HepG2 (cell line): ENCODE results near the gene MLLT10. TPM values are rescaled to one million over a fixed set of nuclear protein-coding genes. Genes with fewer than 3 reads are reported as not detected.

ENCODE experiments used
- ATAC-seq: fragments of 200-7000 bp; cut with Tn5 transposase; 3 replicates; pipeline ENCODE4 v1.9.1; 2020; ENCODE audit warnings: mild to moderate bottlenecking, moderate library complexity
- BruUV-seq: library from RNA; stranded (reverse); fragments of 400-500 nt; replicated peaks from 2 replicates; lab custom pipeline; 2021; lab: Mats Ljungman, UMichigan
- CTCF ChIA-PET: fragments of 300-600 bp; formaldehyde crosslinking; extraction: SDS; loops from one replicate; lab custom pipeline; 2021; ENCODE audit warnings: low total read pairs, inconsistent platforms, low intra/inter-chr PET ratio; lab: Yijun Ruan, JAX
- POLR2A ChIA-PET: fragments of 350-600 bp; sonication (Branson Sonifier 250); formaldehyde crosslinking; loops from one replicate; lab custom pipeline; 2020; ENCODE audit warnings: antibody characterized with exemption, inconsistent platforms; lab: Yijun Ruan, JAX
- DNase-seq: peaks from one replicate; pipeline ENCODE4 v3.0.0-alpha.2; 2015; ENCODE audit warnings: low spot score
- FAIRE-seq: peaks from 3 replicates; lab custom pipeline; 2011; peaks lifted over from hg19 to GRCh38; lab: Jason Lieb, UNC
- H2AFZ ChIP-seq: one replicate; pipeline ENCODE4 v1.6.1; 2011; ENCODE audit warnings: low read length, inconsistent platforms
- H3K27ac ChIP-seq: fragments of 300-600 bp; 3 replicates; pipeline ENCODE4 v1.8.0; 2011; ENCODE audit warnings: mixed run types, mild to moderate bottlenecking, mixed read lengths, low read length, inconsistent platforms; ENCODE audit not compliant: insufficient read depth; ENCODE audit errors: extremely low read length
- H3K27me3 ChIP-seq, 2 experiments: fragments of 200-600 bp in 1 of 2; 2 replicates in 1 of 2; 3 replicates in 1 of 2; pipeline versions ENCODE4 v1.6.0 to v1.8.0; 2011; ENCODE audit warnings: low read length in 2 of 2, mild to moderate bottlenecking in 2 of 2, moderate library complexity in 2 of 2, inconsistent platforms in 1 of 2; ENCODE audit not compliant: insufficient read depth in 2 of 2, control insufficient read depth in 1 of 2
- H3K36me3 ChIP-seq, 2 experiments: fragments of 200-600 bp in 1 of 2; replicated peaks in 1 of 2; 2 replicates in 1 of 2; 3 replicates in 1 of 2; pipeline versions ENCODE4 v1.5.1 to v1.8.0; 2011; ENCODE audit warnings: low read length in 2 of 2, inconsistent platforms in 1 of 2; ENCODE audit not compliant: insufficient read depth in 2 of 2, control insufficient read depth in 1 of 2
- H3K4me1 ChIP-seq: 2 replicates; pipeline ENCODE4 v1.5.1; 2012; ENCODE audit warnings: low read length, inconsistent platforms; ENCODE audit not compliant: insufficient read depth
- H3K4me2 ChIP-seq: 2 replicates; pipeline ENCODE4 v1.6.0; 2011; ENCODE audit warnings: low read depth, low read length, inconsistent platforms
- H3K4me3 ChIP-seq, 3 experiments: fragments of 200-600 bp in 1 of 3; sonication (generic), shearing (Covaris generic) in 1 of 3; replicated peaks in 1 of 3; 2 replicates each; pipeline ENCODE4 v1.5.1; 2011 to 2016; ENCODE audit warnings: low read length in 3 of 3, inconsistent platforms in 2 of 3, low read depth in 2 of 3, mild to moderate bottlenecking in 2 of 3, control low read depth in 1 of 3, mixed read lengths in 1 of 3; ENCODE audit not compliant: insufficient read depth in 1 of 3
- H3K79me2 ChIP-seq: one replicate; pipeline ENCODE4 v1.6.1; 2011; ENCODE audit warnings: low read length, inconsistent platforms; ENCODE audit not compliant: insufficient read depth
- H3K9ac ChIP-seq: 2 replicates; pipeline ENCODE4 v1.6.0; 2011; ENCODE audit warnings: mild to moderate bottlenecking, low read depth, low read length, inconsistent platforms; ENCODE audit not compliant: insufficient read depth
- H3K9me3 ChIP-seq: 2 replicates; pipeline ENCODE4 v1.5.1; 2012; ENCODE audit warnings: mild to moderate bottlenecking, low read length
- H4K20me1 ChIP-seq: 2 replicates; pipeline ENCODE4 v1.6.0; 2011; ENCODE audit warnings: inconsistent platforms, mild to moderate bottlenecking, low read length, moderate library complexity; ENCODE audit not compliant: insufficient read depth
- ATAD3A ChIP-seq: sonication (generic); formaldehyde crosslinking; IDR thresholded peaks from 2 replicates; pipeline ENCODE4 v1.4.0; 2020; ENCODE audit warnings: missing genetic modification reagents
- GATA4 ChIP-seq: sonication (generic); IDR thresholded peaks from 2 replicates; pipeline ENCODE4 v1.6.1; 2016; ENCODE audit warnings: antibody characterized with exemption, low read depth, borderline replicate concordance
- HMG20B ChIP-seq: conservative IDR thresholded peaks from 2 replicates; pipeline ENCODE4 v1.6.1; 2016; ENCODE audit warnings: missing genetic modification reagents, missing compliant biosample characterization
- KMT2A ChIP-seq: sonication (generic); formaldehyde crosslinking; IDR thresholded peaks from 2 replicates; pipeline ENCODE4 v1.4.0; 2020; ENCODE audit warnings: missing genetic modification reagents
- NFATC3 ChIP-seq: sonication (generic); formaldehyde crosslinking; IDR thresholded peaks from 2 replicates; pipeline ENCODE4 v1.5.1; 2020; ENCODE audit warnings: mild to moderate bottlenecking, missing genetic modification reagents
- NR2F6 ChIP-seq, 2 experiments: IDR thresholded peaks; 2 replicates each; pipeline ENCODE4 v1.6.1; 2016; ENCODE audit warnings: antibody characterized with exemption in 1 of 2, mild to moderate bottlenecking in 1 of 2
- PHF21A ChIP-seq: sonication (generic); formaldehyde crosslinking; IDR thresholded peaks from 2 replicates; pipeline ENCODE4 v1.5.0; 2020; ENCODE audit warnings: mild to moderate bottlenecking, missing genetic modification reagents
- RERE ChIP-seq: IDR thresholded peaks from 2 replicates; pipeline ENCODE4 v1.6.1; 2016; ENCODE audit warnings: low read depth, missing genetic modification reagents, missing compliant biosample characterization
- REXO4 ChIP-seq: sonication (generic); formaldehyde crosslinking; IDR thresholded peaks from 2 replicates; pipeline ENCODE4 v1.8.0; 2022; ENCODE audit warnings: missing genetic modification reagents, mild to moderate bottlenecking, borderline replicate concordance
- RXRA ChIP-seq: sonication (generic); formaldehyde crosslinking; IDR thresholded peaks from 2 replicates; pipeline ENCODE4 v1.5.1; 2020; ENCODE audit warnings: missing genetic modification reagents
- ZFAT ChIP-seq: sonication (generic); formaldehyde crosslinking; conservative IDR thresholded peaks from 2 replicates; pipeline ENCODE4 v1.8.1; 2023; ENCODE audit warnings: missing genetic modification reagents, inconsistent platforms
- ZIK1 ChIP-seq: sonication (generic); formaldehyde crosslinking; IDR thresholded peaks from 2 replicates; pipeline ENCODE4 v1.5.0; 2020; ENCODE audit warnings: mild to moderate bottlenecking, low read depth, missing genetic modification reagents, borderline replicate concordance
- ZNF44 ChIP-seq: sonication (generic); formaldehyde crosslinking; IDR thresholded peaks from 2 replicates; pipeline ENCODE4 v1.5.1; 2020; ENCODE audit warnings: mild to moderate bottlenecking, missing genetic modification reagents
- ZNF780A ChIP-seq: sonication (generic); formaldehyde crosslinking; IDR thresholded peaks from 2 replicates; pipeline ENCODE4 v1.8.0; 2022; ENCODE audit warnings: mild to moderate bottlenecking, missing genetic modification reagents, moderate library complexity
- ZNF816 ChIP-seq: sonication (generic); formaldehyde crosslinking; IDR thresholded peaks from 2 replicates; pipeline ENCODE4 v1.8.0; 2022; ENCODE audit warnings: missing genetic modification reagents, mild to moderate bottlenecking, borderline replicate concordance
- WGBS: methylation state at CpG from one replicate; pipeline ENCODE4 v1.1.6; 2017; ENCODE audit warnings: low lambda C conversion rate; 5-methylcytosine and 5-hydroxymethylcytosine counted together
- in situ Hi-C: cut with HindIII; loops from 2 replicates; pipeline ENCODE4 v1.10.0; 2017; ENCODE audit warnings: low pct_unique_long_range_greater_than_20kb; ENCODE audit not compliant: extremely low pct_ligation_motif_present
- intact Hi-C: fragments of 100-400 bp; cut with micrococcal nuclease; formaldehyde crosslinking; loops from one replicate; pipeline ENCODE4 v1.10.0; 2022; ENCODE audit not compliant: unreplicated experiment
- polyA plus RNA-seq, 8 experiments: library from polyadenylated mRNA; depleted of rRNA in 3 of 8; stranded (reverse) in 7 of 8; unstranded in 1 of 8; fragments of >200 nt; fragmentation: Illumina TruSeq in 4 of 8; extraction: Trizol in 4 of 8; gene quantifications; 2 replicates each; pipeline versions ENCODE4 v1.2.1 to v1.2.3, GENCODE V29; 2011 to 2016; ENCODE audit warnings: low read depth in 4 of 8, missing spikeins in 1 of 8, mixed read lengths in 1 of 8; ENCODE audit not compliant: insufficient read depth in 1 of 8
- total RNA-seq, 5 experiments: library from RNA; depleted of rRNA; stranded (reverse); fragments of >200 nt; fragmentation: Illumina TruSeq; extraction: Trizol; gene quantifications; 2 replicates each; pipeline ENCODE4 v1.2.3, GENCODE V29; 2016; ENCODE audit warnings: low read depth in 1 of 5
- TF ChIP-seq, protein P1 (sequence below): sonication (generic); formaldehyde crosslinking; IDR thresholded peaks from 2 replicates; pipeline ENCODE4 v1.8.0; 2022; ENCODE audit warnings: mild to moderate bottlenecking, missing genetic modification reagents

Gene MLLT10
- total and polyA plus RNA-seq, 2 of the 13 experiments (the other 11 are each of a cell fraction or from before 2014, with no cell fraction given): 51.3 to 84.1 TPM

- TF ChIP-seq ZNF780A (CRISPR knock-in tag) (no peak), ZNF44 (no peak), NR2F6 (IDR thresholded peaks at IDR 0.05) (no peak), NR2F6 (CRISPR knock-in tag; IDR thresholded peaks at IDR 0.05) (no peak), ZNF816 (CRISPR knock-in tag) (no peak), HMG20B (CRISPR knock-in tag) (no peak), PHF21A (CRISPR knock-in tag) (no peak), RXRA (CRISPR knock-in tag) (no peak), KMT2A (CRISPR knock-in tag) (no peak), ATAD3A (CRISPR knock-in tag) (no peak), ZIK1 (CRISPR knock-in tag) (no peak), REXO4 (no peak), GATA4 (no peak), RERE (no peak), ZFAT (CRISPR knock-in tag) (no peak), NFATC3 (CRISPR knock-in tag) (no peak)
- TF ChIP-seq, protein P1, sequence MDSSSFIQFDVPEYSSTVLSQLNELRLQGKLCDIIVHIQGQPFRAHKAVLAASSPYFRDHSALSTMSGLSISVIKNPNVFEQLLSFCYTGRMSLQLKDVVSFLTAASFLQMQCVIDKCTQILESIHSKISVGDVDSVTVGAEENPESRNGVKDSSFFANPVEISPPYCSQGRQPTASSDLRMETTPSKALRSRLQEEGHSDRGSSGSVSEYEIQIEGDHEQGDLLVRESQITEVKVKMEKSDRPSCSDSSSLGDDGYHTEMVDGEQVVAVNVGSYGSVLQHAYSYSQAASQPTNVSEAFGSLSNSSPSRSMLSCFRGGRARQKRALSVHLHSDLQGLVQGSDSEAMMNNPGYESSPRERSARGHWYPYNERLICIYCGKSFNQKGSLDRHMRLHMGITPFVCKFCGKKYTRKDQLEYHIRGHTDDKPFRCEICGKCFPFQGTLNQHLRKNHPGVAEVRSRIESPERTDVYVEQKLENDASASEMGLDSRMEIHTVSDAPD: no peak
- FAIRE-seq: no peak
- in situ Hi-C loops: no loop called here
- intact Hi-C loops: no loop called here
- Histone ChIP-seq H2AFZ (no peak overlapping the region), H3K27ac (no peak overlapping the region), H3K4me1 (no peaks in the 10 kb centered on the region), H4K20me1 (no peaks in the 10 kb centered on the region), H3K36me3 (peaks cover 8 to 39% of the 10 kb centered on the region in 2 experiments), H3K9me3 (no peaks in the 10 kb centered on the region), H3K79me2 (peaks cover 3% of the 10 kb centered on the region), H3K9ac (no peak overlapping the region), H3K4me3 (no peak overlapping the region), H3K27me3 (no peaks in the 10 kb centered on the region), H3K4me2 (no peak overlapping the region)
- no TSS peak for BruUV-seq
- 96% methylated on average over 5 of the region's 5 CpGs for WGBS
- ATAC-seq: no peak
- ChIA-PET CTCF (no interaction called here), POLR2A (no interaction called here)
- no peak for DNase-seq
Measured at GRCh38 chr10:21693418-21693817, 159.4 kb downstream of the MLLT10 start.
